HL-60 (cell line): ENCODE results near the gene MFN2.

Experiments
- SPI1 ChIP-seq: IDR thresholded peaks from 2 replicates; pipeline ENCODE4 v1.6.1; 2012; ENCODE audit warnings: low read depth, mild to moderate bottlenecking, borderline replicate concordance
- TF ChIP-seq, protein P1 (sequence below): IDR thresholded peaks from one replicate; pipeline ENCODE4 v1.5.1; 2011; ENCODE audit warnings: low read length, control low read depth, inconsistent platforms; ENCODE audit not compliant: insufficient read depth

GRCh38 chr1:11961230-11961629 is 19.0 kb upstream of the MFN2 start:
- TF ChIP-seq, protein P1, sequence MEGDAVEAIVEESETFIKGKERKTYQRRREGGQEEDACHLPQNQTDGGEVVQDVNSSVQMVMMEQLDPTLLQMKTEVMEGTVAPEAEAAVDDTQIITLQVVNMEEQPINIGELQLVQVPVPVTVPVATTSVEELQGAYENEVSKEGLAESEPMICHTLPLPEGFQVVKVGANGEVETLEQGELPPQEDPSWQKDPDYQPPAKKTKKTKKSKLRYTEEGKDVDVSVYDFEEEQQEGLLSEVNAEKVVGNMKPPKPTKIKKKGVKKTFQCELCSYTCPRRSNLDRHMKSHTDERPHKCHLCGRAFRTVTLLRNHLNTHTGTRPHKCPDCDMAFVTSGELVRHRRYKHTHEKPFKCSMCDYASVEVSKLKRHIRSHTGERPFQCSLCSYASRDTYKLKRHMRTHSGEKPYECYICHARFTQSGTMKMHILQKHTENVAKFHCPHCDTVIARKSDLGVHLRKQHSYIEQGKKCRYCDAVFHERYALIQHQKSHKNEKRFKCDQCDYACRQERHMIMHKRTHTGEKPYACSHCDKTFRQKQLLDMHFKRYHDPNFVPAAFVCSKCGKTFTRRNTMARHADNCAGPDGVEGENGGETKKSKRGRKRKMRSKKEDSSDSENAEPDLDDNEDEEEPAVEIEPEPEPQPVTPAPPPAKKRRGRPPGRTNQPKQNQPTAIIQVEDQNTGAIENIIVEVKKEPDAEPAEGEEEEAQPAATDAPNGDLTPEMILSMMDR = no peak
- TF ChIP-seq SPI1 = no peak
